SKM-1 (cell line): ENCODE measurements around the gene SGPP2.
"Not testable (repeated sequence)": the region's sequence is repeated elsewhere in the genome, so short reads cannot be mapped to it uniquely, and the experiment has no call there.

Source experiments
- DNase-seq: peaks from one replicate; lab custom pipeline; 2025; ENCODE audit not compliant: unreplicated experiment; lab: John Stamatoyannopoulos, UW

SGPP2 gene

DNA sequence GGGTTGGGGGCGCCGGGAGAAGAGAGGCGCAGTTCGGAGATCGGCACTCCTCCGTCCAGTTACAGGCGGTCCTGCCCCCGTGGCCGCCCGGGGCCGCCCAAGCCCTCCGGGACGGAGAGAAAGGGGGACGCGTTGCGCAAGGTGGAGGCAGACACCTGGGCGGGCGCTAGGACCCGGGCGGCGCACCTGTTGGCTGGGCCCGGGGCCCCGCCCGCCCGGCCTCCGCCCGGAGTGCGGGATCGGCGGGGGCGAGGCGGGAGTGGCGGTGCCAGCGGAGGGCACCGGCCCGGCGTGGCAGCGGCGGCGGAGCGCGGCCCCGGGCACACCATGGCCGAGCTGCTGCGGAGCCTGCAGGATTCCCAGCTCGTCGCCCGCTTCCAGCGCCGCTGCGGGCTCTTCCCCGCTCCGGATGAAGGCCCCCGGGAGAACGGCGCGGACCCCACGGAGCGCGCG is at the start of gene SGPP2:
Gene SGPP2 (plus strand): TSS at position 268 of the 453 bp plus-strand sequence. CDS start 60 bp downstream, at position 328.
- no peak for DNase-seq

DNA sequence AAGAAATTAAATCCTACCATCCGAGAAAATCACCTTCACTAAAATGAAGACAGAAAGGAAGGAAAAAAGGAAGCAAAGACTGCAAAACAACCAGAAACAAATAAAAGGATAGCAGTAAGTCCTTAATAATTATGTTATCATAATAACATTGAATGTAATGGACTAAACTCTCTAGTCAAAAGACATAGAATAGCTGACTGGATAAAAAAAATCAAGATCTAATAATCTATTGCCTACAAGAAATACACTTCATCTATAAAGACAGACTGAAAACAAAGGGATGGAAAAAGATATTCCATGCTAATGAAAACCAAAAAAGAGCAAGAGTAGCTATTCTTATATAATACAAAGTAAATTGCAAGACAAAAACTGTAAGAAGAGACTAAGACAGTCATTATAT is 48.5 kb upstream of the SGPP2 start:
- no peak for DNase-seq

DNA sequence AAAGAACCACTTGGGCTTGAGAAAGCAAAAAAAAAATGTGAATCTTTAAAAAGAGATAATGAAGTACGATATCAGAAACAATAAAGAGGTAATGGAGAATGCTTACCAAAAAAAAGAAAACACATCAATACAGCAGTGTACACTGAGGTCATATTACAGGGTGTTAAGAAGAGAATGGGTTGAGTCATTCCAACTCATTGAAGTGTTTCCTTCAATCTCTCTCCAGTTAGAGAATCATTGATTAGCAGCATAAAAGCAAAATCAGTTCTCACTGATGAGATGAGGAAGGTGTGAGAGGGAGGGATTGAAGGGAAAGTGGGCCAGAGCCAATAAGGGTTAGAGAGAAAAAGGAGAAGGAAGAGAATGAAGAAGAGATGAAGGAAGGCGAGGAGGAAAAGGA is 43.9 kb upstream of the SGPP2 start:
- no peak for DNase-seq

GRCh38 chr2:222381566-222381965 is 42.8 kb upstream of the SGPP2 start:
- DNase-seq: no peak

DNA sequence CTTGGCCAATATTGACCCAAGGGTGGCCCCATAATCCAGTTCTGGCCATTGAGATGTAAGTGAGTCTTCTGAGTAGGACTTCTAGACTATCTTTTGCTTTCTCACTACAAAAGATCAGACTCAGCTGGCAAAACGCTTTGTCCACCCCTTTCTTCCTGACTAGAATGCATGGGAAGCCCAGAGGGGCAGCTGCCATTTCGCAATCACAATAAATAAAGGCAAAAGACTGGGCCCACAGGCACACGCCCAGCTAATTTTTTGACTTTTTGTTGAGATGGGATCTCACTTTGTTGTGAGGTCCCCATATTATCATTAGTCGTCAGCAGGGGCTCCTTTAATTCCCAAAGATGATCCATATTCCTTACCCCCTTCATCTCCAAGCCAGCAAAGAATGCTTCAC is 41.1 kb upstream of the SGPP2 start:
- DNase-seq: no peak

GRCh38 chr2:222391743-222392285 is 32.5 kb upstream of the SGPP2 start:
- DNase-seq: peak; percentile 15

- no peak for DNase-seq
These were observed 30.5 kb upstream of the SGPP2 start for GRCh38 chr2:222393733-222394267.

DNA sequence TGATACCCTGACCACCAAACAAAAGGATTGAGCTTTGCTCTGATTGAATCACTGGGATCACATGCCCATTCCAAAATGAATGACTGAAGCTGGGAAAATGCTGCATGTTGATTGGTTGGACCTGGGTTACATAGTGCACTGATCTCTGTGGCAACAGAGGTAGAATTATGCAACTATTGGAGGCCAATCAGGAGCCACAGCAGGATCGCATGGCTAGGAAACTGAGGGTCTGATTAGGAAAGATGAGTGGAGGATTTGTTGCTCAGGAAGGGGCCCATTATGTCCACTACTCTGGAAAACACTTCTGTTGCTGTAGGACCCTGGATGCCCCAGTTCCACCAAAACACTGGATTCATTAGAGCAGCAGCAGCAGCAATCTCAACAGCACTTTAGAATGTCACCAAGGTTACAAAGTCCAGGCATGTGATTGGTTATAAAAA is 25.9 kb upstream of the SGPP2 start:
- no peak for DNase-seq

DNA sequence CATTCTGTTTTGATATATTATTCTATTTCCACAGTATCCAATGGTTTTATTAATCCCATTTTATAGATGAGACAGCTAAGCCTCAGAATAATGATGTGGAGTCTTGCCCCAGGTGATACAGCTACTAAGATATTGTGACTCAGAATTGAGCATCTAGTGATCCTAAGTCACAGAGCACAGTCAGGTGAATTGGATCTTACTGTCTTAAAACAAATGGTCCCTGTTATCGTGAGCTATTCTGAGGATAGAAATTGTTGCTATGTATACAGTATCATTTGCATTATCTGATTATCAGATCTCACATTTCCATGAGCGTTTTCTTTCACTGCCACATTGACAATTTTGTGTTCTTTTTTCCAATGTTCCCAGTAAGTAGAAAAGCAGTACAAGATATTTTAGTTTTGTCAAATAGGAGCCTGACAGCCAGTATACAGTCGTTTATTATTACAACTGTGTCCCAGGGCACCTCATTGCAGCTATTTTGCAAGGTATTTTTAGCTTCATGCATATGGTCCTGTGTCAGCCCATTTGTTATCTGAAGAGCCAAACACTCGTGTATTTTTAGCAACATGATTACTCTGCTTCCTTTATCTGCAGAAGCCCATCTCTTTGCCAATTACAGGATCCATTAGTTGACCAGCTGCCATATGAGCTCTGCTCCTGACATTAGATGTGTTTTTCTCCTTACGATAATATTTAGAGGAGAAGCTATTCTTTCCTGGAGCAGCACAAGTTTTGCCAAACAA is 25.1 kb upstream of the SGPP2 start:
- no peak for DNase-seq

DNA sequence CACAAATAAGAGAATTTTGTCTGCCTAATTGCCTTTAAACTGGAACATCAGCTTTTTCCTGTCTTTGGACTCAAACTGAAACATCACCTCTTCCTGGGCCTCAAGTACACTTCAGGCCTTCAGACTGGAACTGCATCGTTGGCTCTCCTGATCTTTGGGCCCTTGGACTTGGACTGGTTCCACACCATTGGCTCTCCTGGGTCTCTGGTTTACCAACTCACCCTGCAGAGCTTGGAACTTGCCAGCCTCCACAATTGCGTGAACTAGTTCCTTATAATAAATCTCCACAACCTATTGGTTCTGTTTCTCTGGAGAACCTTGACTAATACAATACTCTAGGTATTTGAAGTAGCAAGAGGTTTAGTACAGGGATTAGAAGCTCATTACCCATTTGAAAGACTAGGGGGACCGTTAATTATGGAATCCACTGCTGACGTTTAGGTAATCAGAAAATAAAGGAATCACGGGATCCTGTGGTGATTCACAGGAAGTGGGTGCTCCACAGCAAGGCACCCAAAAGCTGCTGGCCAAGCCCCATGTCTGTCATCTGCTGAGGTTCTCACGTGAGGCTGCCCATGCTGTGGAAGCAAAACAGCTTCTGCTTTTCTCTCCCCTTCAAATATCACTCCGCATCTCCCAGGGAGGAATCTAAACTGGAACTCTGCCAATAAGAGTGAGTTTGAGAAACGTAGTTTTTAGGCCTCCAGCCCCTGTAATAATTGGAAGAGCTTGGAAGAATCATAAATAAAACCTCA is 20.0 kb upstream of the SGPP2 start:
- DNase-seq: peak; percentile 22

DNA sequence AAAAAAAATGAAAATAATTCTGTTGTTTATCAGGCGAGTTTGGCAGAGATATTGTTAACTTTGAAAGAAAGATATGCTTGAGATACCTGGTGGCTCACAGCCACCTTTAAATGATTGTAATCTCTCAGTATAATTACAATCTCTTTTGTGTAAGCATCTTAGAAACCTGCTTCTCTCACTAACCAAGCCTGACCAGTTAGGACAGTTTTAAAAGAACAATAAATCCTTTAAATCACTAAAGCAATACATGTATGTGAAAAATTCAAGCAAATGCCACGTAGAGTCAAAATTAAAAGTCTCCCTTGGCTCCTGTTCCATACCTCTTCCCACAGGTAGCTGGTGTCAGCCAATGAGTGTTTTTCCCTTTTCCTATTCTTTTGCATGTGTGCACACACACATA is 15.7 kb upstream of the SGPP2 start:
- no peak for DNase-seq

DNA sequence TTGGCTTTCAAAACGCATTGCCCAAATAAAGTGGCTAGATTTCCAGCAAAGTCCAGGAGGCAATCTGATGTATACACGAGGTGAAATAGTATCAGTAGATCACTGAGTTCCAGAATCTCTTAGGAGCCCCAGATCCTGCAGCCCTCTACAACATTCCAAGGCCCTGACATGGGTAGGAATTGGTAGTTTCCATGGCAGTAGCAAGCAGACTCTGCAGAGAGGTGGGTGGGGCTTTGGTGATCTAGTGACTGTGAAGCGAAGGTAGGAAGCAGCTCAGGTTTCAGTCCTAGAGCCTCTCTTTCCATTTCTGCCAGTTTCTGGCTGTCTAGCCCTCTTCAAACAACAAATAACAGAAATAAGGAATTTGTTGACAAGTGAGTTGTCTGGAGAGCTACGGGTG is 13.8 kb upstream of the SGPP2 start:
- DNase-seq: no peak

GRCh38 chr2:222412334-222412733 is 12.0 kb upstream of the SGPP2 start:
- not testable (repeated sequence) for DNase-seq

DNA sequence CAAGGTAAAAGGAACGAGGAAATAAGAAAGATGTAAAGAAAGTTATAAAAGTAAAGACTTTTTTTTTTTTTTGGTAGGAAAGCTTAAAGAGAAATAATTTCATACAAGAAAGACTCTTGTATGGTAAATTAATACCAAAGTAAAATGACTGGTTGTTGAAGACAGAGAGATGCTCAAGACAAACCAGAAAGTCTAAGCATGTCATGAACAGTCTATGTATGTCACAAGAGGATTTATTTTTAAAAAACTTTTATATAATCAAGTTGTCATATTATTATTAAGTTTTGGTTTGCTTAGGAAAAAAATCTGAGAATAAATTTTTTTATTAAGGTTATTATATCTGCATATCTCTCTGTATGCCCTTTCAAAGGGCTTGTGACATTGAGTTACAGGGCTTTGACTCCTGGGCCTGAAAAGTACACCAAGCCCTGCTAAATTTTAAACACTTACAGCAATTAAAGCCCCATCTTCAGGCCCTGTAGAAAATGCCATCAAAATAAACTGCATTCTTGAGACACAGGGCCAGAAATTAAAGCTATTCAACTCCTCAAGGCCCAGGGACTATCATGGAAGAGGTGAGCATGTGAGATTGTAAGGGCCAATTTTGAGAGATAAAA is 10.9 kb upstream of the SGPP2 start:
- DNase-seq: no peak

DNA sequence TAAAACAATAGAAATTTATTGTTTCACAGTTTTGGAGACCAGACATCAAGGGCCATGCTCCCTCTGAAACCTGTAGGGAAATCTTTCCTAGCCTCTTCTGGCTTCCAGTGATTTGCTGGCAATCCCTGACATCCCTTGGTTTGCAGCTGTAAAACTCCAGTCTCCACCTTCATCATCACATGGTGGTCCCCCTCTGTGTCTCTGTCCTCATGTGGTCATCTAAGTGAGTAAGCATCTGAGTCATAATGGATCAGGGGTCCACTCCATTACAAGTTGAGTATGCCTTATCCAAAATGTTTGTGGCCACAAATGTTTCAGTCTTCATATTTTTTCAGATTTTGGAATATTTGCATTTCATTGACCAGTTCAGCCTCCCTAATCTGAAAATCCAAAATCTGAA is 5.6 kb upstream of the SGPP2 start:
- no peak for DNase-seq

DNA sequence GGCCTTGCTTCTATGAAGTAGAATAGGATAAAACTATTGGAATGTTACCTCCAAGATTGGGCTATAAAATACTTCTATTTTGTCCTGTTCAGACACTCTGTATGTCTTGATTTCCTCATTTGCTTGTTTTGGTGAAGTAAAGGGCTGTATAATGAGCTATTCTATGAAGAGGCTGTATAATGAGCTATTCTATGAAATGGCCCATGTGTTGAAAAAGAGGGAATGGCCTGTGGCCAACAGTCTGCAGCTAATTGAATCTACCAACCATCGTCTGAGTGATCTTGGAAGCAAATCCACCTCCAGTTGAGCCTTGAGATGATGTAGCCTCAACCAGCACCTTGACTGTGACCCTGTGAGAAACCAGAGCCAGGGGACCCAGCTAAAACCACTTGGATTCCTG is 3.8 kb upstream of the SGPP2 start:
- no peak for DNase-seq

DNA sequence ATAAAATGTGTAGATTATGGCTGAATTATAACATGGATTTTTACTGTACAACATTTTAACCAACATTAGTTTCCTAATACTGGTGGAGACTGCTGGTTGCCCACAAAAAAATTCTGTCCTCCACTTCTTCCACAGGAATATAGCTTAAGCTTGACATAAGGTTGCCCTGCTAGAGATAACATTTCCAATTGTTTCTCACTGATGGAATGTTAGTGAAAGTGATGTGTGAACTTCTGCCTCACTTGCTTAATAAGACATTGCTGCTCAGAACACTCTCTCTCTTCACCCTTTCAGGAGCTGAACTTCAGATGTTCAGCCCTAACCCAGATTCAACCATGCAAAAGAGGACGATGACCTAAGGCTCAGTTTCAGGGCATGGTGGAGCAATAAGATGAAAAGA is 2.7 kb upstream of the SGPP2 start:
- DNase-seq: no peak

GRCh38 chr2:222423186-222423585 is 1.2 kb upstream of the SGPP2 start:
- DNase-seq: no peak

GRCh38 chr2:222423632-222424275 is 589 bp upstream of the SGPP2 start:
- DNase-seq: no peak

GRCh38 chr2:222424729-222425671 is 657 bp downstream of the SGPP2 start:
- DNase-seq: no peak
